Forelimb muscle (tissue), 1 donor: ENCODE measurements around the gene IGLL5. TPM values are rescaled to one million over a fixed set of nuclear protein-coding genes. Genes with fewer than 3 reads are reported as not detected.
"Not testable (repeated sequence)": the region's sequence is repeated elsewhere in the genome, so short reads cannot be mapped to it uniquely, and the experiment has no call there.

Source experiments
- DNase-seq: peaks from one replicate; pipeline ENCODE4 v3.0.0-alpha.2; 2013; ENCODE audit warnings: low read depth
- polyA plus RNA-seq: library from polyadenylated mRNA; unstranded; fragments of 120-200 nt; gene quantifications from one replicate; pipeline ENCODE4 v1.2.1, GENCODE V29; 2013; ENCODE audit not compliant: insufficient read length

IGLL5 gene
- polyA plus RNA-seq, 1 donor: not detected

- DNase-seq: no peak
Measured at GRCh38 chr22:22884010-22884887, 3.4 kb upstream of the IGLL5 start.

- no peak for DNase-seq
Measured at GRCh38 chr22:22884888-22885840, 2.5 kb upstream of the IGLL5 start.

GRCh38 chr22:22886546-22886945 is 1.1 kb upstream of the IGLL5 start:
- no peak for DNase-seq

- DNase-seq: no peak
Measured at GRCh38 chr22:22888571-22889353, 1.1 kb downstream of the IGLL5 start.

- no peak for DNase-seq
Measured at GRCh38 chr22:22890085-22890484, 2.5 kb downstream of the IGLL5 start.

- no peak for DNase-seq
Measured at GRCh38 chr22:22891139-22891621, 3.6 kb downstream of the IGLL5 start.

GRCh38 chr22:22892096-22893052 is 4.8 kb downstream of the IGLL5 start:
- no peak for DNase-seq

GRCh38 chr22:22893077-22893805 is 5.6 kb downstream of the IGLL5 start:
- no peak for DNase-seq

GRCh38 chr22:22893891-22894739 is 6.5 kb downstream of the IGLL5 start:
- no peak for DNase-seq

- DNase-seq: no peak
Measured at GRCh38 chr22:22894740-22895731, 7.4 kb downstream of the IGLL5 start.

- DNase-seq: no peak
Measured at GRCh38 chr22:22895776-22896445, 8.3 kb downstream of the IGLL5 start.

GRCh38 chr22:22896601-22897000 is 9.0 kb downstream of the IGLL5 start:
- no peak for DNase-seq

- no peak for DNase-seq
Measured at GRCh38 chr22:22897091-22897490, 9.5 kb downstream of the IGLL5 start.

GRCh38 chr22:22897947-22898346 is 10.3 kb downstream of the IGLL5 start:
- no peak for DNase-seq

GRCh38 chr22:22898411-22898950 is 10.9 kb downstream of the IGLL5 start:
- not testable (repeated sequence) for DNase-seq

GRCh38 chr22:22899342-22900080 is 11.9 kb downstream of the IGLL5 start:
- not testable (repeated sequence) for DNase-seq
